ENCODE data around the gene PLSCR5. TPM values are rescaled to one million over a fixed set of nuclear protein-coding genes. Genes with fewer than 3 reads are reported as not detected.

Gene PLSCR5
- total RNA-seq, 4 donors from 2014 or later = not detected

DNA sequence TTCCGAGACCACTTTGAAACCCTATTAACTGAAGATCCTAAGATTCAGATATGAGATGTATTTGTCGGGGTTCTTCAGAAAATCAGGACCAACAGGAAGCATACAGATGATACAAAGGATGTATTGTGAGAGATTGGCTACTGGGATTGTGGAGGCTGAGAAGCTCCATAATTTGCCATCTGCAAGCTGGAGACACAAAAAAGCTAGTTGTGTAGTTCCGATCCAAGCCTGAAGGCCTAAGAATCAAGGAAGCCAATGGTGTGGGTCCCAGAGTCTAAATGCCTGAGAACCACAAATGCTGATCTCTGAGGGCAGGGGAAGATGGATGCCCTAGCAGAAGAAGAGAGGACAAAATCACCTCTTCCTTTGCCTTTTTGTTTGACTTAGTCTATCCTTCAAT is 49.8 kb downstream of the PLSCR5 start:
- no peak overlapping the region for H3K4me3 ChIP-seq (ENCODE audit: low read depth, poor library complexity, severe bottlenecking)
- DNase-seq (ENCODE audit: low spot score in 2 of 2) = no peak
- WGBS, 2 donors = 88 to 94% methylated on average over 3 of the region's 3 CpGs
- intact Hi-C loops (cut with DNase I; ENCODE audit: low total_unique reads) = no loop called here
- no peak for TF ChIP-seq POLR2A (IDR thresholded peaks at IDR 0.05)
- TF ChIP-seq, protein P1, sequence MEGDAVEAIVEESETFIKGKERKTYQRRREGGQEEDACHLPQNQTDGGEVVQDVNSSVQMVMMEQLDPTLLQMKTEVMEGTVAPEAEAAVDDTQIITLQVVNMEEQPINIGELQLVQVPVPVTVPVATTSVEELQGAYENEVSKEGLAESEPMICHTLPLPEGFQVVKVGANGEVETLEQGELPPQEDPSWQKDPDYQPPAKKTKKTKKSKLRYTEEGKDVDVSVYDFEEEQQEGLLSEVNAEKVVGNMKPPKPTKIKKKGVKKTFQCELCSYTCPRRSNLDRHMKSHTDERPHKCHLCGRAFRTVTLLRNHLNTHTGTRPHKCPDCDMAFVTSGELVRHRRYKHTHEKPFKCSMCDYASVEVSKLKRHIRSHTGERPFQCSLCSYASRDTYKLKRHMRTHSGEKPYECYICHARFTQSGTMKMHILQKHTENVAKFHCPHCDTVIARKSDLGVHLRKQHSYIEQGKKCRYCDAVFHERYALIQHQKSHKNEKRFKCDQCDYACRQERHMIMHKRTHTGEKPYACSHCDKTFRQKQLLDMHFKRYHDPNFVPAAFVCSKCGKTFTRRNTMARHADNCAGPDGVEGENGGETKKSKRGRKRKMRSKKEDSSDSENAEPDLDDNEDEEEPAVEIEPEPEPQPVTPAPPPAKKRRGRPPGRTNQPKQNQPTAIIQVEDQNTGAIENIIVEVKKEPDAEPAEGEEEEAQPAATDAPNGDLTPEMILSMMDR (IDR thresholded peaks at IDR 0.05) = no peak

DNA sequence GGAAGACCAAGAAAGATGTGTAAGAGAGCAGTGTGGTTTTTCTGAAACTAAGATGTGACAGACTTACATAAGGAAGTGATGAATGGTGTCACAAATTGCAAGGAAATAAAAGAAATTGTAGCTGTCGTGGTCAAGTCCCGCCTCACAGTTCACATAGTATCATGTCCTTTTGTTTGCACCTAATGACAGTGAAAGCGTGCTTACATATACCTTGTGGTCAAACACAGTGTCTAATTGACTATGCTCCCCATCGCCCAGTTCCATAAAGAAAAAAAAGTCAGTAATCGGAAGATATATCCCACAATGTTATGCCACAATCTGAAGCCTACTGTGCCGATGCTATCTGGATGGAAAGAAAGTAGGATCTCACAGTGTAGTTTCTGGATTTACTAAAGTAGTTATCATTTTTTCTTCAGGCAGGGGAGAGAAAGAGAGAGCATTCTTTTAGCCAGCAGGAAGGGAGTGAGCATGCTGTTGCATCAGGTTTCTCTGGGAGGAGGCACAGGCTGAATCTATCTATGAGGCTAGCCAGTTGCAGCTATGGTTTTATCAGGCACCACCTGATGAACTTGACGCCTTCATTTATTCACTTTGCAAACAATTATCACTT is 50.9 kb downstream of the PLSCR5 start:
- no peak overlapping the region for H3K4me3 ChIP-seq (ENCODE audit: low read depth, poor library complexity, severe bottlenecking)
- intact Hi-C loops (cut with DNase I; ENCODE audit: low total_unique reads) = no loop called here
- no peak for DNase-seq (ENCODE audit: low spot score in 2 of 2)
- WGBS, 2 donors = 88 to 92% methylated on average over 7 of the region's 7 CpGs
- no peak for TF ChIP-seq POLR2A (IDR thresholded peaks at IDR 0.05)
- TF ChIP-seq, protein P1 (IDR thresholded peaks at IDR 0.05) = no peak

DNA sequence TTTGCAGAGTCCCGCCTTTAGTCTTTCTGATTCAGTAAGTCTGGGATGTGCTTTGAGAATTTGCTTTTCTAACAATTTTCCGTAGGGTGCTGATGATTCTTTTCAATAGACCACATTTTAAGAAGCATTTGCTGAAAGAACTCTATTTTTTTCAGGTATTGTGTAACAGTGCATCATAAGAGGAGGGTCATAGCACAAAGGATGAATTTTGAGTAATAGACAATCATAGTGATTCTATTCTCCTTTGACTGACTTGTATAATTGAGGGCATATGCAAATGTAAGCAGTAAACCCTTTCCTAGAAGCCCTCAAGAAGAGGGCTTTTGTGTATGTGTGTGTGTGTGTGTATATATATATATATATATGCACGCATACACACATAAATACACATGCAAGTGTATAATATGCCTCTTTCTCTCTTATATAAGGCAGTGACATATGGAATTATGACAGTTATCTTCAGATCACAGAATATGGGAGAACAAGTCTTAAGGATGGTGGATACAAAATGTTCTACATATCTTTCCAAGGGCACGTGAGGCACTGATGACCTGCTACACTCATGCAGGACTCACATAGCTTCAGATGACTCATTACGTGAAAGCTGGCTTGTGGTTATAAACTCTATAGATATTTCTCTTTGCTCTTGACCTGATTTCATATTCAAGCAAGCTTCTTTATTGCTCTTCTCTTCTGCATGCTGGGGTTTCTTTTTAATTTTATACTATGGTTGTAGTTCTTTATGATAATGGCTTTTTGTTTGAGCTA is 54.2 kb downstream of the PLSCR5 start:
- TF ChIP-seq, protein P1 (IDR thresholded peaks at IDR 0.05) = no peak
- TF ChIP-seq POLR2A (IDR thresholded peaks at IDR 0.05) = no peak
- intact Hi-C loops (cut with DNase I; ENCODE audit: low total_unique reads) = no loop called here
- WGBS, 2 donors = 75 to 85% methylated on average over 5 of the region's 5 CpGs
- no peak overlapping the region for H3K4me3 ChIP-seq (ENCODE audit: low read depth, poor library complexity, severe bottlenecking)
- DNase-seq (ENCODE audit: low spot score in 2 of 2) = no peak

DNA sequence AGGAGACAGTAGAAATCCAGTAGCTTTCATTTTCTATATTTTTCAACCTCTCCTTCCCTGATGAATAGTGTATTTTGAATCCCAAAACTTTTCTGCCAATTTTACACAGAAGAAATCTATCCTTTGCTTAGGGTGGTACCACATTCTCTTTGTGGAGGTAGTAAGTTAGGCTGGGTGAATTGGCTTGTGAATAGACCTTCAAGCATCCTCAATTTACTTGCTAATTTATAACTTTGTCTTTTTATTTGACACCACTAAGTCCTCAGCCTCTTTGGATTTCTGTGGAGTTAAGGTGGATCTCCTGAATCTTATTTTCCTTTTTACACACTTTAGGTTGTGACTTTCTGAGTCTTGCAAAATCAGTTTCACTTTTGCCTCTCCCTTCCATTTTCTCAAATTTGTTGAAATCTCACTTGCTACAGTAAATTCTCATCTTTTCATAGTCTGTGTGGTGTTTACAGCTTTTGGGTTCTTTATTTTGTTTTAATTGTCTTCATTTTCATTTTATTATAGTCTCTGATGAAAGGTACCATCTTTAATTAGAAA is 55.0 kb downstream of the PLSCR5 start:
- TF ChIP-seq, protein P1 (IDR thresholded peaks at IDR 0.05) = no peak
- no peak for TF ChIP-seq POLR2A (IDR thresholded peaks at IDR 0.05)
- no peak for DNase-seq (ENCODE audit: low spot score in 2 of 2)
- intact Hi-C loops (cut with DNase I; ENCODE audit: low total_unique reads) = no loop called here
- H3K4me3 ChIP-seq (ENCODE audit: low read depth, poor library complexity, severe bottlenecking) = no peak overlapping the region

DNA sequence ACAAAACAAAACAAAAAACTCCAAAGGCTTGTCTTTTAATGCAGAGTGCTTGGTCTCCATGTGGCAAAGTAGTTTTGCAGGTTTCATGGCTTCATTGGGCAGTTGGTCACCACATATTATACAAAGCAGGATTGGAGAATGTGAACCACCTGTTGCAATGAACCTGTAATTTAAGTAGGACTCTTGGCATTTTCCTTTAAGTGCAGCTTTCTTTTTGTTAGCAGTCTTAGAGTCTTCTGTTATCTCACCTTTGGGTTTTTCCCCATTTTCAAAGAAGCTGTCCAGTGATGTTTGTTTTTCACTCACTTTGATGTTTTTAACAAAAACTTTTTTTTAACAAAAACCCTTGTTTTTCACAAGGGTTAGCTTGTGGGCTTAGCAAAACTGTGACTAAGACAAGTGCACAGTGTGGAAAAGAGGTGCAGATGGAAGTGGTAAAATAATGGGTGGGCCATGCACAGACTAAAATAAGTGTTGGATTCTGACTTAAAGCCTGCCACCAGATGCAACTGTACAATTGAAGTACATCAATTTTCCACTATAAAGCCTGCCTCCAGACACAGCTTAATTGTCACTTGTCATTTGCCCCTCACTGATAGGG is 57.8 kb downstream of the PLSCR5 start:
- DNase-seq (ENCODE audit: low spot score in 2 of 2) = no peak
- TF ChIP-seq POLR2A (IDR thresholded peaks at IDR 0.05) = no peak
- TF ChIP-seq, protein P1 (IDR thresholded peaks at IDR 0.05) = no peak
- no peak overlapping the region for H3K4me3 ChIP-seq (ENCODE audit: low read depth, poor library complexity, severe bottlenecking)
- intact Hi-C loops (cut with DNase I; ENCODE audit: low total_unique reads) = no loop called here

Data from lower leg skin (tissue), 4 donors.